GM12872 (cell line): Measurements from ENCODE around the gene CBLB.

ENCODE experiments used
- TF ChIP-seq, protein P1 (sequence below): IDR thresholded peaks from 3 replicates; pipeline ENCODE4 v1.5.1; 2011; ENCODE audit warnings: low read depth, mild to moderate bottlenecking, low read length, moderate library complexity; ENCODE audit not compliant: insufficient read depth

Gene CBLB

DNA sequence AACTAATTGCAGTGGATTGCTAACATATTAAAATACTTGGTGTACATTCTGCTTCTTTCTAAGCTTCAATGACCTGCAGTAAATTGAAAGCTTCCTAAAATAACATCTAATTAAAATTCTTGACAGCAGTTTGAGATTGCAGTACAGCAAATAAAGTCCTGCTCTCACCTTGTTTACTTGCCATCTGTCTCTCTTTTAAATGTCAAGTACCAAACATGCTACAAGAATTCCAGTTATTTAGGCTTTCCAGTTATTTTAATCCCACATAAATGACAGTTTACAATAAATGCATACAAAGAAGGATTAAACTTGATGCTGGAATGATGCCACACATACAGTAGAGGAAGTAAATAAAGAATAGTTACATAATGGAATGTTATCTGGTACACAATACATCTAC, 33.2 kb downstream of the CBLB start:
- TF ChIP-seq, protein P1, sequence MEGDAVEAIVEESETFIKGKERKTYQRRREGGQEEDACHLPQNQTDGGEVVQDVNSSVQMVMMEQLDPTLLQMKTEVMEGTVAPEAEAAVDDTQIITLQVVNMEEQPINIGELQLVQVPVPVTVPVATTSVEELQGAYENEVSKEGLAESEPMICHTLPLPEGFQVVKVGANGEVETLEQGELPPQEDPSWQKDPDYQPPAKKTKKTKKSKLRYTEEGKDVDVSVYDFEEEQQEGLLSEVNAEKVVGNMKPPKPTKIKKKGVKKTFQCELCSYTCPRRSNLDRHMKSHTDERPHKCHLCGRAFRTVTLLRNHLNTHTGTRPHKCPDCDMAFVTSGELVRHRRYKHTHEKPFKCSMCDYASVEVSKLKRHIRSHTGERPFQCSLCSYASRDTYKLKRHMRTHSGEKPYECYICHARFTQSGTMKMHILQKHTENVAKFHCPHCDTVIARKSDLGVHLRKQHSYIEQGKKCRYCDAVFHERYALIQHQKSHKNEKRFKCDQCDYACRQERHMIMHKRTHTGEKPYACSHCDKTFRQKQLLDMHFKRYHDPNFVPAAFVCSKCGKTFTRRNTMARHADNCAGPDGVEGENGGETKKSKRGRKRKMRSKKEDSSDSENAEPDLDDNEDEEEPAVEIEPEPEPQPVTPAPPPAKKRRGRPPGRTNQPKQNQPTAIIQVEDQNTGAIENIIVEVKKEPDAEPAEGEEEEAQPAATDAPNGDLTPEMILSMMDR, result no peak

DNA sequence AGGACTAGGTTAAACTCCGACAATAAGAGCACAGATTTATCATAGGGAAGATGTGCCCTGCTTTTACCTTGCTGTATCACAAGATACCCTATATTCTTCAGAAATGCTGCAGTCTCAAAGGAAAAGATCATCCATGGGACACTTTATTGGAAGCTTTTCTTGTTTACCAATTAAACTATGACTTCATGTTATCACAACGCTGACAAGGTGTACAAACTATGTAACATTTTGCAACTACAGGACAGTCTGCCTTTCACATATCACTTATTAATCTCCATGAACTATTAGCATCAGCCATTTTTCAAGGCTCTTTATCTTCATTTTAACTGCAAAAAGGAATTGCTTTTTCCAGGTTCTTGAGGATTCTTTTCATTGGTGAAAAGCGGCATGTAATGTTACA, 34.0 kb downstream of the CBLB start:
- TF ChIP-seq, protein P1, result no peak

DNA sequence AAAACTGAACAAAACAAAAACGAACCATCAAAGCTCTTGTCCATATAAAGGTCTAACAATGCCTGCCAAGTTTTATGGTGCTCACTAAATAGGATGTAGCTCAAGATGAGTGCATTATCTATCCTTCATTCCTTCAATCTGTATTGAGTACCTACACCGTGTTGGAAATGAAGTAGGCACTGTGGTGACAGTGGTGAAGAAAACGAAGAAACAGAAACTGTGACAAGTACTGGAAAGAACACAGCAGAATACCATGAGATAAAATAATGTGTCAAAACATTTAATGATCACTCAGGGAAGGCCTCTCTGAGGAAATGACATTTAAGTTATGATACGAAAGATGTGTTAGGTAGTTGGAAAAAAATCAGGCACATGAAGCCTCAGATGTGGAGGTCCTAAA, 36.2 kb downstream of the CBLB start:
- TF ChIP-seq, protein P1, result no peak

DNA sequence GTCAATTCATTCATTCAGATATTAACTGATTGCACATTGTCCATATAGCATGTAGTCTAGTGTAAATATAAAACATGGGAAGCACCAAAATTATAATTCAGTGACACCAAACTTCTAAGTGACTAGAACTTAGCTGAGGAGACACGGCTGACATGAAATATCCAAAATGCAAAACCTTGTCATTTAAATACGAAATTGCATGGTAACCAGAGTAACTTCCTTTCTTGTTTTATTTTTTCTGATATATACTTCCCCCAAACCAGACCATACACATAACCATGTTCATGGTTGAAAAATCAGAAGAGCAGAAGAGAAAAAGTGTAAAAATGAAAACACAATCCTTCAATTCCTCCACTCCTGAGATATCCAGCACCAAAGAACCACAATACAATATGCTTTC, 38.0 kb downstream of the CBLB start:
- TF ChIP-seq, protein P1, result no peak

DNA sequence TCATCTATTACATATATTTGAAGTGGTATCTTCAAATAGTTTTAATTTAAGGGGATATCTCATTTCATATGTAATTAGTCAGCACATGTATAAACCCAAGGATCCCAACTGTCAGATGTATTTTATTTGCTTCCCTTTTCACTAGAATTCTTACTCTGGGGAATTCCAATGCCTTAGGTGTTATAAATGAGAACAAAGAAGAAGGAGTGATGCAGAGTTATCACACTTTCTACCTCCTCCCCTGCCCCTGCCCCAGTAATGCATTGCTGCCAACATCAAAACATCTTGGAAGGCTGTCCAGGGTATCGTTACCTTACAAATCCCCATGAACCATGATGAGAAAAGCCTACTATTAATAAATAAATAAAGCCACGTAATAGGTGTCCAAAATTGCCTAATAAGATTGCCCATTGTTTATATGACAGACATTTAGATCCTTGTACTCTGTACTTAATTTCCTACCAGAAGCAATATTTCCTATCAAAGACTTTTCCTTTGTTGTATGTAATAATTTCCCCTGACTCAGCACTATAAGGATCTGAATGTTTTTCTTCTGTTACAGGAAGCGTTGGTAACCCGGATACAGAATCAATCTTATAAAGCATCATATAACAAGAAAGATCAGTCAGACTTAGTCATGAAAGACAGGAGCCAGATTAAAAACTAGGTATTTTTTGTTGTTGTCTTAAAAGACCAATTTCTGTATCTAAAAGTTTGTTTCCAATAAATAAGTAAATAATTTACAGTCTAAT, 38.8 kb downstream of the CBLB start:
- TF ChIP-seq, protein P1, result no peak

DNA sequence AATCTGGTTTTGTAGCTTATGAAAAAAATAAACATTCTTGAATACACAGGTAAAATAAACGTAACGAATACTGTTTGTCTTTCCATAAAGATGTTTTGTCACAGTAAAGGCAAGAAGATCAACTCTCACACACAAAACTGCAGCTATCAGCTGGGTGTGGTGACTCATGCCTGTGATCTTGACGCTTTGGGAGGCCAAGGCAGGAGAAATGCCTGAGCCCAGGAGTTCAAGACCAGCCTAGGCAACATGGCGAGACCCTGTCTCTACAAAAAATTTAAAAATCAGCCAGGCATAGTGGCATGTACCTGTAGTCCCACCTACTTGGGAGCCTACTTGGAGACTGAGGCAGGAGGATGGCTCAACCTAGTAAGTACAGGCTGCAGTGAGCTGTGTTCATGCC, 39.6 kb downstream of the CBLB start:
- TF ChIP-seq, protein P1, result no peak

DNA sequence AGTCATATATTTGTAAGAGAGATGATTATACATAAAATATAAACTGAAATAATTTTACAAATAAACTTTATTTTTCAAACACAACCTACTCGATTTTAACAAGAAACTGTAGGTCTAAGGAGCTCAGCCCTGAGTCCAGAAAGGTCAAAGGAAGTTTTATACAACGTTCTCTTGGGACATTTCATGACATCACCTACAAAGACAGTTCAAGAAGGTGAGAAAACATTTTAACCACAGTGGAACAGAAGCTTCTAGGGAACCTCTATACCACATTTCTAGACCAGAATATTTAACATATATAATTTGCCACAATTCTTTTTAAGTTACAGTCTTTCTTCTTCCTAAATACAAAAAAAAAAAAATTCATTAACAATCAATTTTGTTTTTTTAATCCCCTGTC, 40.1 kb downstream of the CBLB start:
- TF ChIP-seq, protein P1, result no peak

DNA sequence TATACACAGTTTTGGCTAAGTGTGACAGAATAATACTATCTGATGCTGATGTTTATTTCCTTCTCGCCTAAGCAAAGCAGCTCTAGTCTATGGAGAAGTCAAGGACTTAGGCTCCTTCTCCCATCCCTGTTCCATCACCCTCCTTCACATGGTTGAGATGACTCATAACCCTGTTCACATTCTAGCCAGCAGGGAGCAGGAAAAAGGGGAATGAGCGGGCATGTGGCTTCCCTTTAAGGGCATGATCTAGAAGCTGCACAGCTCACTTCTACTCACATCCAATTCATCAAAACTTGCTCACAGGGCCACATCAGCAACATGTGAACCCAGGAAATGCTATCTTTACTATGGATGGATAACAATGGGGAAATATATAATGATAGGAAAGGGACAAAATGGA, 40.9 kb downstream of the CBLB start:
- TF ChIP-seq, protein P1, result no peak
